Activated CD4-positive, alpha-beta memory T cell treated with anti-CD3 and anti-CD28 coated beads for 36 hours (primary cell): ENCODE data around the gene COL6A1. TPM values are rescaled to one million over a fixed set of nuclear protein-coding genes. Genes with fewer than 3 reads are reported as not detected.
A peak's percentile ranks its signal among the peaks of the same experiment; 100 is the strongest.

ENCODE experiments used
- CTCF ChIA-PET: fragments of 350-600 bp; sonication (Branson Sonifier 250); formaldehyde crosslinking; loops from one replicate; lab custom pipeline; 2021; ENCODE audit warnings: antibody characterized with exemption, inconsistent platforms; lab: Charles Lee
- POLR2A ChIA-PET: fragments of 350-600 bp; sonication (Branson Sonifier 250); formaldehyde crosslinking; loops from one replicate; lab custom pipeline; 2021; ENCODE audit warnings: antibody characterized with exemption; lab: Charles Lee
- DNase-seq: peaks from one replicate; pipeline ENCODE4 v3.0.0-alpha.2; 2020
- H3K27ac Mint-ChIP-seq: one replicate; pipeline ENCODE4 v1.8.0; 2021; ENCODE audit warnings: mixed read lengths
- H3K27me3 Mint-ChIP-seq: one replicate; pipeline ENCODE4 v1.8.0; 2021; ENCODE audit warnings: mixed read lengths
- H3K36me3 Mint-ChIP-seq: one replicate; pipeline ENCODE4 v1.8.0; 2021; ENCODE audit warnings: mixed read lengths
- H3K4me1 Mint-ChIP-seq: one replicate; pipeline ENCODE4 v1.8.0; 2021; ENCODE audit warnings: low read depth, mixed read lengths
- H3K4me3 Mint-ChIP-seq: one replicate; pipeline ENCODE4 v1.8.0; 2021; ENCODE audit warnings: mild to moderate bottlenecking, mixed read lengths
- H3K9me3 Mint-ChIP-seq: one replicate; pipeline ENCODE4 v1.8.0; 2021; ENCODE audit warnings: mixed read lengths
- intact Hi-C: fragments of 100-400 bp; cut with micrococcal nuclease; formaldehyde crosslinking; loops from one replicate; pipeline ENCODE4 v1.15.1; 2023
- total RNA-seq, 2 experiments: library from RNA; stranded (reverse); gene quantifications; one replicate each; pipeline ENCODE4 v1.2.3, GENCODE V29; 2021

COL6A1 gene
- total RNA-seq, 2 experiments from 2014 or later = 0.39 to 0.40 TPM

DNA sequence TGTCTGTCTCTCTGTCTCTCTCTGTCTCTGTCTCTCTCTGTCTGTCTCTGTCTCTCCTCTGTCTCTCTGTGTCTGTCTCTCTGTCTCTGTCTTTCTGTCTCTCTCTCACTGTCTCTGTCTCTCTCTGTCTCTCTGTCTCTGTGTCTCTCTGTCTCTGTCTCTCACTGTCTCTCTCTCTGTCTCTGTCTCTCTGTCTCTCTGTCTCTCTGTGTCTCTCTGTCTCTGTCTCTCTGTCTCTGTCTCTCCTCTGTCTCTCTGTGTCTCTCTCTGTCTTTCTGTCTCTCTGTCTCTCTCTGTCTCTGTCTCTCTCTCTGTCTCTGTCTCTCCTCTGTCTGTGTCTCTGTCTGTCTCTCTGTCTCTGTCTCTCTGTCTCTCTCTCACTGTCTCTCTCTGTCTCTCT is 873 bp upstream of the COL6A1 start:
- intact Hi-C loops = no loop called here
- POLR2A ChIA-PET = no interaction called here
- H3K9me3 Mint-ChIP-seq = no peaks in the 10 kb centered on the region
- H3K4me3 Mint-ChIP-seq = no peak overlapping the region
- CTCF ChIA-PET = no interaction called here
- DNase-seq = no peak
- H3K4me1 Mint-ChIP-seq = peaks cover 1% of the 10 kb centered on the region
- H3K27me3 Mint-ChIP-seq = peaks cover 12% of the 10 kb centered on the region
- H3K27ac Mint-ChIP-seq = no peak overlapping the region
- no peaks in the 10 kb centered on the region for H3K36me3 Mint-ChIP-seq

DNA sequence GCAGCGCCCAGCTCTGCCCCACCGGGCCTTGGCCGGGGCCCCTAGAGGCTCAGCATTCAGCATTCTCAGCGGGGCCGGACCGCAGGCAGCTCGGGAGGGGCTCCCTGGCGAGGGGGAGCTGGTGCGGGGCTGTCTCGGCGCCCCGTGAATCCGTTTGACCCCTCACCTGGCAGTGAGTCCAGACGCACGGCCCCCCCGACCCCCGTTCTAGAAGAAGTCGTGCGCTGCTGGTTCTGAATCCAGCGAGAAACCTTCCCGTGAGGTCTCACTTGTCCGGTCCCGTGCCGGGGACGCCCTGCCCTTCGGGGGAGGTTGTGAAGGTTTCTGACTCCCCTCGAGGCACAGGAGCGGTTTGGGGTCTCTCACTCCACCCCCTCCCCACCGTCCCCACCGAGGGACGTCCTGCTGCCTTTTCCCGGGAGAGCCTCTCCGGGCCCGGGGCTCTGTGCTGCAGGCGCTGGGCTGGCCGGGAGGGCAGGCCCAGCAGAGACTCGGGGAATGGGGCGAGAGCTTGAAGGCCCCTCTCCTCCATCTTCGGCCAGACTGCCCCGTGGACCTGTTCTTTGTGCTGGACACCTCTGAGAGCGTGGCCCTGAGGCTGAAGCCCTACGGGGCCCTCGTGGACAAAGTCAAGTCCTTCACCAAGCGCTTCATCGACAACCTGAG is 655 bp downstream of the COL6A1 start:
- no peaks in the 10 kb centered on the region for H3K9me3 Mint-ChIP-seq
- H3K27ac Mint-ChIP-seq = no peak overlapping the region
- no peaks in the 10 kb centered on the region for H3K36me3 Mint-ChIP-seq
- peak overlapping the region; percentile 20 for H3K4me3 Mint-ChIP-seq
- intact Hi-C loops = no loop called here
- ChIA-PET CTCF (no interaction called here), POLR2A (no interaction called here)
- peaks cover 6% of the 10 kb centered on the region for H3K27me3 Mint-ChIP-seq
- no peak for DNase-seq
- peaks cover 1% of the 10 kb centered on the region for H3K4me1 Mint-ChIP-seq

DNA sequence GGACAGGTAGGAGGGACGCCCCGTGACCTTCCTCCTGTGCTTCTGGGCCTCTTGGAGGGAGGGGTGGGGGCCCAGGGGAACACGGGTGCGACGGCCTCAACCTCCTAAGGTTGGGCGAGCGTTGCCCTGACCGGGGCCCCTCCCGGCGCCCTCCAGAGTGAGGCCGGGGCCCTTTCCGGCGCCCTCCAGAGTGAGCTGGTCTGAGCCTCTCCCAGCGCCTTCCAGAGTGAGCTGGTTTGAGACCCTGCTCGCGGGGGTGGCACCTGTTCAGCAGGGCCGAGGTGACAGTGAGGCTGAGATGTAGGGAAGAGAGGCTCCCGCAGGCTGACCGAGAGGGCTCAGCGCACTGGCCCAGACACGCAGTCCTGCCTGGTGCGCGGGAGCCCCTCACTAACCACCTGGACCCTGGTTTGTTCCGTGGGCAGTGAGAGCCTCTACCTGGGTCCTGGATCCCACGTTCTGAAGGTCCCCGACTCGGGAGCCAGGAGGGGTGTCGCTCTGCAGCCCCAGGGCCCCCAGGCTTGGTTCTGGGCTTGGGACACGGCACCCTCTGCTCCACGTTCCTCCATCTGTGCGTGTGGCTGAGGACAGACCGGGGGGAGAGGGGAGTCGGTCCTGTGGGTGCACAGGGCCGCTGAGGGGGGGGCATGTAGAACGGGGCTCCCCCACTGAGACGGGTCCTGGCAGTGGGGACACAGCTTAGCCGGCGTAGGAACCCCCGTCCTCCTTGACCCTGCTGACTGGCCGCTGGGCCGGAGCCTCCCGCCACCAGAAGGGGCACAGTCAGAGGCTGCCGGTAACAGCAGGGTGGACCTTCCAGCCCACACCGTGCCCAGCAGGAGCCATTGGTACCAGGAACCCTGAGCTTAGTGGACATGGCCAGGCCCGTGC is 1.4 kb downstream of the COL6A1 start:
- DNase-seq = no peak

DNA sequence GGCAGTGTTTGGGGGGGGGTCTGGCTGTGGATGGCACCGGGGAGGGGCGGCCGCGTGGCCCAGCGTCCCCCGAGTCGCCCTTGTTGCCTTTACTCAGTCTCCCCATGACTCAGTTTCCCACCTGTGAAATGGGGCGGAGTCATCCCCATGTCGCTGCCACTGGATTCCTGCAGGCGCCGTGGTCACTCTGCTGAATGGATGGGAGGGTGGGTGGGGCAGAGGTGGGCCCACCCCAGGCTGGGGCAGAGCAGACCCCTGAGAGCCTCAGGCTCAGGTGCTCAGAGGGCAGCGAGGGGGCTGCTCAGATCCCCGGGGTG is 2.0 kb downstream of the COL6A1 start:
- Mint-ChIP-seq H3K4me1 (peaks cover 1% of the 10 kb centered on the region), H3K27me3 (peaks cover 4% of the 10 kb centered on the region), H3K27ac (no peak overlapping the region), H3K36me3 (no peaks in the 10 kb centered on the region), H3K9me3 (no peaks in the 10 kb centered on the region), H3K4me3 (no peak overlapping the region)
- DNase-seq = no peak
- ChIA-PET POLR2A (no interaction called here), CTCF (no interaction called here)
- intact Hi-C loops = no loop called here

More for the DNA sequence above, 1.4 kb downstream of the COL6A1 start:
- Mint-ChIP-seq H3K4me1 (peaks cover 1% of the 10 kb centered on the region), H3K4me3 (no peak overlapping the region), H3K36me3 (no peaks in the 10 kb centered on the region), H3K9me3 (no peaks in the 10 kb centered on the region), H3K27me3 (peaks cover 6% of the 10 kb centered on the region), H3K27ac (no peak overlapping the region)
- intact Hi-C loops = no loop called here
- CTCF ChIA-PET = no interaction called here
- POLR2A ChIA-PET = no interaction called here

DNA sequence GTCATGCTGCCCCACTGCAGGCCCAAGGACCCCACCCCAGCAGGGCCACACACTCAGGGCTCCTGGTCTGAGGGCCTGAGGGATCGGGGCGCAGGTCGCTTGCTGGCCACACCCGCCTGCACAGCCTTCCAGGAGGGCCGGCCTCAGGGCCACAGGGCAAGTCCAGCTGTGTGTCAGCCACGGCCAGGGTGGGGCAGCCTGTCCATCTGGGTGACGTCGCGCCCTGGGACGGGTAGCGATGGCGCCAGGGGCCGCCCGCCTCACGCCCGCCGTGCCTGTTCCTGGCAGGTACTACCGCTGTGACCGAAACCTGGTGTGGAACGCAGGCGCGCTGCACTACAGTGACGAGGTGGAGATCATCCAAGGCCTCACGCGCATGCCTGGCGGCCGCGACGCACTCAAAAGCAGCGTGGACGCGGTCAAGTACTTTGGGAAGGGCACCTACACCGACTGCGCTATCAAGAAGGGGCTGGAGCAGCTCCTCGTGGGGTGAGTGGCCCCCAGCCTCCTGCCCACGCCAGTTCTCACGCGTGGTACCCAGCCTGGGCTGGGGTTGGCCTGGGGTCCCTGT is 2.5 kb downstream of the COL6A1 start:
- Mint-ChIP-seq H3K4me1 (peaks cover 1% of the 10 kb centered on the region), H3K4me3 (no peak overlapping the region), H3K36me3 (no peaks in the 10 kb centered on the region), H3K27ac (no peak overlapping the region), H3K9me3 (no peaks in the 10 kb centered on the region), H3K27me3 (peaks cover 4% of the 10 kb centered on the region)
- ChIA-PET CTCF (no interaction called here), POLR2A (no interaction called here)
- no peak for DNase-seq
- intact Hi-C loops = no loop called here

DNA sequence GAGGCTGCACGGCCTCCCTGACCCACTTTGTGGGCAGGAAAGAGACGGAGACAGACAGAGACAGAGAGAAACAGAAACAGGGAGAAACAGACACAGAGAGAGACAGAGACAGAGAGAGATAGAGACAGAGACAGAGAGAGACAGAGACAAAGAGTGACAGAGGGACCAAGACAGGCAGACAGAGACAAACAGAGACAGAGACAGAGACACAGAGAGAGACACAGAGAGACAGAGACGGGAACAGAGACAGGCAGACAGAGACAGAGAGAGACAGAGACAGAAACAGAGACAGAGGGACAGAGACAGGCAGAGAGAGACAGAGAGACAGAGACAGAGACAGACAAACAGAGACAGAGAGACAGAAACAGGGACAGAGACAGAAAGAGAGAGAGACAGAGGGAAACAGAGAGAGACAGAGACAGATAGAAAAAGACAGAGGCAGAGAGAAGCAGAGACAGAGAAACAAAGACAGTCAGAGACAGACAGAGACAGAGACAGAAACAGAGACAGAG is 3.1 kb downstream of the COL6A1 start:
- Mint-ChIP-seq H3K9me3 (no peaks in the 10 kb centered on the region), H3K4me1 (peaks cover 1% of the 10 kb centered on the region), H3K27ac (no peak overlapping the region), H3K4me3 (no peak overlapping the region), H3K36me3 (no peaks in the 10 kb centered on the region), H3K27me3 (peaks cover under 1% of the 10 kb centered on the region)
- ChIA-PET POLR2A (no interaction called here), CTCF (no interaction called here)
- intact Hi-C loops = no loop called here
- no peak for DNase-seq

DNA sequence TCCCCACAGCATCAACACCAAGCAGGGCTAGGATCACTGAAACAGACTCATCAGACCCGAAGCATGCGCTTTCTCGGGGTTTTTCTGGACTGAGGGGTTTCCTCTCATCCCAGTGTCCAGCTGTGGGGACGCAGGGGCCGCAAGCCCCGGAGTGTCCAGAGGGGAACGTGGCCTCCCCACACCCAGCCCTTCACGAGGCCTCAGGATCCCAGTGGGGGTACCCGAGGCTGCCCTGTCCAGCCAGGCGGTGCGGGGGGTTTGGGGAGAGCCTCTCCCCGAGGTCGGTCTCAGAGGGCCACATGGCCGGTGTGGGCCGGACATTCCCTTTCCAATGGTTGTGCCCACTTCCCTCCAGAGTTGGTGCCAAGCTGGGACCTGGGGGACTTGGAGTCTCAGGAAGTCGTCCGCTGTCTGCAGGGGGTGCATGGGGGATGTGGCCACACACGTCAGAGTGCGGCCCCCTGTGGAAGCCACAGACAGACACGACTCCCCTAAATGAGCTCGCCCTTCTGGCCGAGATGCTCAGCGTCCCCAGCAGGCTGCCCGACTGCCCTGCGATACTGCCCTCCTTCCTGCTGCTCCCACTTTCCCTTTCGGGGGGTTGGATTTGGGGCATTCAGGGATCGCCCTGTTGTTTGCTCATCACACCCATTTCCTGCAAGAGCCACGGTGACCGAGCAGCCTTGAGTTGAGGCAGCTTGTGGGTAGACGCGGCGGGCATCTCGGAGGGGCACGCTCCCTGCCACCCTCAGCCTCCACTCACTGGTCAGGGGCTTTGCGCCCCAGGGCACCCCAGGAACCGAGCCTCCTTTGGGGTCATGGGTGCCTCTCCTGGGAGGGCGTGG is 4.1 kb downstream of the COL6A1 start:
- intact Hi-C loops = no loop called here
- ChIA-PET POLR2A (no interaction called here), CTCF (no interaction called here)
- Mint-ChIP-seq H3K27me3 (no peaks in the 10 kb centered on the region), H3K9me3 (no peaks in the 10 kb centered on the region), H3K27ac (no peak overlapping the region), H3K4me3 (no peak overlapping the region), H3K4me1 (peaks cover 1% of the 10 kb centered on the region), H3K36me3 (no peaks in the 10 kb centered on the region)
- no peak for DNase-seq

DNA sequence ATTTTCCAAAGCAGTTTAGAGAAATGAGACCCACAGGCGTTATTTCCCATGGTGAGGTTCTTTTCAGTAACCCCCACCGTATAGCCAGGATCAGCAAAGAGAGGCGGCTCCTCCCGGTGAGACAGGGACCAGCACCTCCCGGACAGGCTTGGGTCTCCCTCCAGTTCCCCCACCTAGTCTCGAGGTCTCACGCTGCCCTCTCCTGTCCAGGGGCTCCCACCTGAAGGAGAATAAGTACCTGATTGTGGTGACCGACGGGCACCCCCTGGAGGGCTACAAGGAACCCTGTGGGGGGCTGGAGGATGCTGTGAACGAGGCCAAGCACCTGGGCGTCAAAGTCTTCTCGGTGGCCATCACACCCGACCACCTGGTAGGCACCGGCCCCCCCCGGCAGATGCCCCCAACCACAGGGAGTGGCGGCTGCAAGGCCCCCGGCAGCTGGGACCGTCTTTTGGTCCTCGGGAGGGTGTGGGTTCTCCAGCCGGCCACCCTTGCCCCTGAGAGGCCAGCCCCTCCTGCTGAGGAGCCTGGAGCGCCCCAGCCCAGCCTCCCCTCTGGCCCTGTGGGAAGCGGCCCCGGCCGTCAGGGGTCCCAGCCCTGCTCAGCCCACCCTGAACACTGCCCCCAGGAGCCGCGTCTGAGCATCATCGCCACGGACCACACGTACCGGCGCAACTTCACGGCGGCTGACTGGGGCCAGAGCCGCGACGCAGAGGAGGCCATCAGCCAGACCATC is 4.9 kb downstream of the COL6A1 start:
- ChIA-PET POLR2A (no interaction called here), CTCF (no interaction called here)
- Mint-ChIP-seq H3K27ac (no peak overlapping the region), H3K4me3 (no peak overlapping the region), H3K9me3 (no peaks in the 10 kb centered on the region), H3K27me3 (no peaks in the 10 kb centered on the region), H3K4me1 (peaks cover 1% of the 10 kb centered on the region), H3K36me3 (no peaks in the 10 kb centered on the region)
- DNase-seq = no peak
- intact Hi-C loops = no loop called here

DNA sequence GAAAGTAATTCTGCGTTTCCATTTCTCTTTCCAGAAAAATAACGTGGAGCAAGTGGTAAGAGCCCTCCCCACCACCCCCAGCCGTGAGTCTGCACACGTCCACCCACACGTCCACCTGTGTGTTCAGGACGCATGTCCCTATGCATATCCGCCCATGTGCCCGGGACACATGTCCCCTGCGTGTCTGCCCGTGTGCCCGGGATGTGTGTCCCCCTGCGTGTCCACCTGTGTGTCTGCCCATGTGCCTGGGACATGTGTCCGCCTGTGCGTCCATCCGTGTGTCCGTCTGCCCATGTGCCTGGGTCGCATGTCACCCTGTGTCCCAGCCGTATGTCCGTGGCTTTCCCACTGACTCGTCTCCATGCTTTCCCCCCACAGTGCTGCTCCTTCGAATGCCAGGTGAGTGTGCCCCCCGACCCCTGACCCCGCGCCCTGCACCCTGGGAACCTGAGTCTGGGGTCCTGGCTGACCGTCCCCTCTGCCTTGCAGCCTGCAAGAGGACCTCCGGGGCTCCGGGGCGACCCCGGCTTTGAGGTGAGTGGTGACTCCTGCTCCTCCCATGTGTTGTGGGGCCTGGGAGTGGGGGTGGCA is 5.6 kb downstream of the COL6A1 start:
- no peaks in the 10 kb centered on the region for H3K36me3 Mint-ChIP-seq
- H3K4me3 Mint-ChIP-seq = no peak overlapping the region
- ChIA-PET POLR2A (no interaction called here), CTCF (no interaction called here)
- H3K27ac Mint-ChIP-seq = no peak overlapping the region
- intact Hi-C loops = no loop called here
- H3K4me1 Mint-ChIP-seq = peaks cover 1% of the 10 kb centered on the region
- no peaks in the 10 kb centered on the region for H3K27me3 Mint-ChIP-seq
- DNase-seq = no peak
- no peaks in the 10 kb centered on the region for H3K9me3 Mint-ChIP-seq

DNA sequence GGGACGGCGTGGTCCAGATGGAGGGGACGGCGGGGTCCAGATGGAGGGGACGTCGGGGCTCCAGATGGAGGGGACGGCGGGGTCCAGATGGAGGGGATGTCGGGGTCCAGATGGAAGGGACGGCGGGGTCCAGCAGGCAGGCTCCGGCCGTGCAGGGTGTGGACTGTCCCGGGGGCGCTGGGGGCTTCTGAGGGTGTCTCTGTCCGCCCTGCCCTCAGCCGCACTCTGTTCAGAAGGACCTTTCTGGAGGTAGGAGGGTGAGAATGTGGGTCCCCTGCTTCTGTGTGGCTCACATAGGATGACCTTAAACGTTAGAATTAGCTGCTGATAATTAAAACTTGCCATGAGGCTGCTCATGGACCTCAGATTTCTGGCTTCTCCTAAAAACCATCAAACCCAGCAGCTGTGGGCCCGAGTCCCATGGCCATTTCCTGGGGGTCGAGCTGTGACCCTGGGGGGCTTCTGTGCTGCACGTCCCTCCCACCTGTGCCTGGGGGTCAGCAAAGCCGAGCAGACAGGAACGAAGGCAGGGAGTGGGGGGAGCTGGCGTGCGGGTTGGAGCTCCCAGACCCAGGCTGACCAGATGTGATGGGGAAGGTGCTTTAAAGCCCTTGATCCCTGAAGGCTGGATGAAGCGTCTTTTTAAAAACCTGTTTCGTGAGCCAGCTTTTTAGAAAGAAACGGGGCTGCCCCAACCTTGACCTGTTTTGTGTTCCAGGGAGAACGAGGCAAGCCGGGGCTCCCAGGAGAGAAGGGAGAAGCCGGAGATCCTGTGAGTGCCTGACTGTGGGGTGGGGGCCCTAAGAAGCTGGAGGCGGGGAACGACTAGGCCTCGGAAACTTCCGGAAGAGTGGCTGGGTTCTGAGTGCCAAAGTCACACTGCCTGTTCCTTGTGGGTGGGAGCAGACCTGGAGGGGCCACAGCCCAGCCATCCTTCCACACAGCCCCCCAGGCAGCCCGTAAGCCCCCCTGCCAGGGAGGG is 7.1 kb downstream of the COL6A1 start:
- H3K27me3 Mint-ChIP-seq = no peaks in the 10 kb centered on the region
- no peak overlapping the region for H3K27ac Mint-ChIP-seq
- ChIA-PET CTCF (no interaction called here), POLR2A (no interaction called here)
- intact Hi-C loops = no loop called here
- no peaks in the 10 kb centered on the region for H3K36me3 Mint-ChIP-seq
- DNase-seq = no peak
- no peaks in the 10 kb centered on the region for H3K9me3 Mint-ChIP-seq
- no peaks in the 10 kb centered on the region for H3K4me1 Mint-ChIP-seq
- no peak overlapping the region for H3K4me3 Mint-ChIP-seq
